Stomach (tissue), 4 donors: ENCODE measurements around the gene TMPRSS7.

ENCODE experiments used
- POLR2A ChIP-seq, 4 donors: fragments of 450-650 bp; IDR thresholded peaks; one replicate each; pipeline ENCODE4 v1.6.1; 2016; ENCODE audit warnings: antibody characterized with exemption in 4 of 4, control low read depth in 2 of 4, mild to moderate bottlenecking in 1 of 4, moderate library complexity in 1 of 4
- POLR2AphosphoS5 ChIP-seq, 3 donors: sonication (generic); formaldehyde crosslinking; IDR thresholded peaks; one replicate each; pipeline ENCODE4 v1.6.1; 2016; ENCODE audit warnings: antibody characterized with exemption in 3 of 3
- TF ChIP-seq, protein P1 (sequence below), 7 experiments: fragments of 450-650 bp in 4 of 7; fragments of 200-600 bp in 3 of 7; sonication (generic) in 3 of 7; IDR thresholded peaks; one replicate each; pipeline ENCODE4 v1.5.1; 2016 to 2019; ENCODE audit warnings: antibody characterized with exemption in 7 of 7, control low read depth in 2 of 7, mild to moderate bottlenecking in 1 of 7

DNA sequence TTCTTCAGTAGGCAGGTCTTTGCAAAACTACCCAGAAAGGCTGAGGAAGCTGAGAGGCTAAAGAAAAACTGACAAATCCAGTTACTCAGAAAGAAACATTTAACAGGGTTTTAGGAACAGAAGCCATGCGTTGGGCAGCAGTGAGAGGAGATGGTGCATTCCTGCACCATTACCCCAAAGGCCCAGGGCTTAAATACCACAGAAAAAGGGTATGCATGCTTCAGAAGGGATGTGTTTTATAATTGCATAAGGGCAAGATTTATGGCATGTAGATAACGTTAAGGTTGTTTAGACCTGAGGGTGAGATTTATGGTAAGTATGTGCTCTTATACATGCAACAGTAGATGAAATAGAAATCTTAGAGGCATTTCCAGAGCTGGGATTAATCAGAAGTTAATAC, 61.6 kb downstream of the TMPRSS7 start:
- TF ChIP-seq, protein P1, sequence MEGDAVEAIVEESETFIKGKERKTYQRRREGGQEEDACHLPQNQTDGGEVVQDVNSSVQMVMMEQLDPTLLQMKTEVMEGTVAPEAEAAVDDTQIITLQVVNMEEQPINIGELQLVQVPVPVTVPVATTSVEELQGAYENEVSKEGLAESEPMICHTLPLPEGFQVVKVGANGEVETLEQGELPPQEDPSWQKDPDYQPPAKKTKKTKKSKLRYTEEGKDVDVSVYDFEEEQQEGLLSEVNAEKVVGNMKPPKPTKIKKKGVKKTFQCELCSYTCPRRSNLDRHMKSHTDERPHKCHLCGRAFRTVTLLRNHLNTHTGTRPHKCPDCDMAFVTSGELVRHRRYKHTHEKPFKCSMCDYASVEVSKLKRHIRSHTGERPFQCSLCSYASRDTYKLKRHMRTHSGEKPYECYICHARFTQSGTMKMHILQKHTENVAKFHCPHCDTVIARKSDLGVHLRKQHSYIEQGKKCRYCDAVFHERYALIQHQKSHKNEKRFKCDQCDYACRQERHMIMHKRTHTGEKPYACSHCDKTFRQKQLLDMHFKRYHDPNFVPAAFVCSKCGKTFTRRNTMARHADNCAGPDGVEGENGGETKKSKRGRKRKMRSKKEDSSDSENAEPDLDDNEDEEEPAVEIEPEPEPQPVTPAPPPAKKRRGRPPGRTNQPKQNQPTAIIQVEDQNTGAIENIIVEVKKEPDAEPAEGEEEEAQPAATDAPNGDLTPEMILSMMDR (IDR thresholded peaks at IDR 0.05), result no peak
- TF ChIP-seq POLR2AphosphoS5 (IDR thresholded peaks at IDR 0.05) (no peak), POLR2A (IDR thresholded peaks at IDR 0.05) (no peak)
